Measurements from ENCODE around the gene DKK3. TPM values are rescaled to one million over a fixed set of nuclear protein-coding genes. Genes with fewer than 3 reads are reported as not detected.
A peak's percentile ranks its signal among the peaks of the same experiment; 100 is the strongest.

Gene DKK3
- total and polyA plus RNA-seq, 2 of the 13 experiments (the other 11 are each of a cell fraction or from before 2014, with no cell fraction given): 0.09 to 0.67 TPM

GRCh38 chr11:12017243-12017678, 8.8 kb upstream of the DKK3 start:
- TF ChIP-seq ZNF546 (CRISPR knock-in tag; conservative IDR thresholded peaks at IDR 0.05): no peak
- TF ChIP-seq MNT (IDR thresholded peaks at IDR 0.05): peak; percentile 95
- no peak for TF ChIP-seq TBX2 (CRISPR knock-in tag; IDR thresholded peaks at IDR 0.05; ENCODE audit: borderline replicate concordance)
- TF ChIP-seq ARID4A (CRISPR knock-in tag; IDR thresholded peaks at IDR 0.05; ENCODE audit: borderline replicate concordance): no peak
- TF ChIP-seq ZBTB46 (CRISPR knock-in tag; IDR thresholded peaks at IDR 0.05; ENCODE audit: borderline replicate concordance): no peak
- no peak for TF ChIP-seq ZNF710 (CRISPR knock-in tag; IDR thresholded peaks at IDR 0.05; ENCODE audit: borderline replicate concordance)
- TF ChIP-seq TOE1 (CRISPR knock-in tag; IDR thresholded peaks at IDR 0.05): no peak
- TF ChIP-seq ZNF605 (CRISPR knock-in tag; IDR thresholded peaks at IDR 0.05): no peak
- Histone ChIP-seq H3K4me2 (ENCODE audit: low read depth, low read length) (no peak overlapping the region), H3K36me3 (replicated peaks in 1 of 2; ENCODE audit: control insufficient read depth in 1 of 2, insufficient read depth in 2 of 2, low read length in 2 of 2) (no peaks in the 10 kb centered on the region), H3K27ac (ENCODE audit: extremely low read length, insufficient read depth, low read length) (no peak overlapping the region), H3K27me3 (ENCODE audit: control insufficient read depth in 1 of 2, insufficient read depth in 2 of 2, low read length in 2 of 2) (peaks cover 0 to 3% of the 10 kb centered on the region in 2 experiments; a peak in 1 of 5 replicates), H3K4me1 (ENCODE audit: insufficient read depth, low read length) (peaks cover 13% of the 10 kb centered on the region), H3K9me3 (ENCODE audit: low read length) (no peaks in the 10 kb centered on the region), H3K4me3 (replicated peaks in 1 of 3; ENCODE audit: insufficient read depth in 1 of 3, low read depth in 2 of 3, low read length in 3 of 3) (no peak overlapping the region), H3K9ac (ENCODE audit: insufficient read depth, low read depth, low read length) (no peak overlapping the region), H2AFZ (ENCODE audit: low read length) (no peak overlapping the region), H3K79me2 (ENCODE audit: insufficient read depth, low read length) (no peaks in the 10 kb centered on the region), H4K20me1 (ENCODE audit: insufficient read depth, low read length) (no peaks in the 10 kb centered on the region)
- no TSS peak for BruUV-seq (replicated peaks)
- CTCF ChIA-PET (ENCODE audit: low intra/inter-chr PET ratio, low total read pairs): no interaction called here
- no peak for DNase-seq (ENCODE audit: low spot score)
- intact Hi-C loops (cut with micrococcal nuclease; ENCODE audit: unreplicated experiment): no loop called here
- POLR2A ChIA-PET: no interaction called here
- in situ Hi-C loops (cut with HindIII; ENCODE audit: extremely low pct_ligation_motif_present, low pct_unique_long_range_greater_than_20kb): no loop called here
- no peak for FAIRE-seq
- 52% methylated on average over 5 of the region's 5 CpGs for WGBS (ENCODE audit: low lambda C conversion rate)
- ATAC-seq: no peak

All from HepG2 (cell line).